ENCODE measurements around the gene WWC1.

DNA sequence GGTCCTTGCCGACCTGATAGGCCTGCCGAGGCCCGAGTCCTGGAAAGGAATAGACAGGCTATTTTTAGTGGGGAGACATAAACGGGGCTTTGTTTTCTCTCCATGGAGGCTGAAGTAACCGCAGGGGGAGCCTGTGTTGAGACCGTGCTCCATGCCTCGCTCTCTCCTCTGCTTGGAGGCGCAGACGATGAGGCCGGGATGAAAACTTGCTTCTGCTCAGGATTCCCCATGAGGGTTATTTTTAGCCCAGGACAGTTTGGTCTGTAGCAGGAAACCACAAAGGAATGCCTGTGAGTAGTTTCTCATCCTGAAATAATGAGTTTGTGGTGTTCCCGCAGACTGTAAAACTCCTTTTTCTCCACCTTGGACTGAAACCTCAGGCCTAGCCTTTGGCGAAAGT, 112.9 kb downstream of the WWC1 start:
- TF ChIP-seq POLR2A (IDR thresholded peaks at IDR 0.05; ENCODE audit: low read depth, low read length), result no peak
- no peak for TF ChIP-seq POU2F2 (IDR thresholded peaks at IDR 0.05; ENCODE audit: low read depth, low read length)
- no peak for TF ChIP-seq SPI1 (IDR thresholded peaks at IDR 0.05; ENCODE audit: low read depth, low read length)
- no peak for TF ChIP-seq POLR2AphosphoS5 (IDR thresholded peaks at IDR 0.05; ENCODE audit: low read depth, low read length)

Measured in GM12891 (cell line).